B cell (primary cell): ENCODE results near the gene WSB2. TPM values are rescaled to one million over a fixed set of nuclear protein-coding genes. Genes with fewer than 3 reads are reported as not detected.

ENCODE experiments used
- ATAC-seq: fragments of 200-7000 bp; cut with Tn5 transposase; one replicate; pipeline ENCODE4 v1.10.0; 2021; ENCODE audit warnings: low read depth, mild to moderate bottlenecking, moderate number of reproducible peaks, moderate library complexity
- CTCF ChIA-PET: fragments of 350-600 bp; sonication (Branson Sonifier 250); formaldehyde crosslinking; loops from one replicate; lab custom pipeline; 2021; ENCODE audit warnings: antibody characterized with exemption, inconsistent platforms; lab: Charles Lee
- POLR2A ChIA-PET: fragments of 350-600 bp; sonication (Branson Sonifier 250); formaldehyde crosslinking; loops from one replicate; lab custom pipeline; 2021; ENCODE audit warnings: antibody characterized with exemption; lab: Charles Lee
- DNase-seq: peaks from one replicate; pipeline ENCODE4 v3.0.0; 2013
- H2AFZ ChIP-seq: 2 replicates; pipeline ENCODE4 v1.6.1; 2012; ENCODE audit warnings: mild to moderate bottlenecking, low read depth, low read length; ENCODE audit not compliant: insufficient read depth, poor library complexity, severe bottlenecking
- H3K27ac ChIP-seq, 2 donors: 1 replicate in 1 of 2; 2 replicates in 1 of 2; pipeline ENCODE4 v1.5.1; 2012 to 2013; ENCODE audit warnings: low read length in 2 of 2, mild to moderate bottlenecking in 2 of 2, moderate library complexity in 1 of 2
- H3K27me3 ChIP-seq, 4 experiments: fragments of 200-600 bp in 1 of 4; sonication (generic) in 1 of 4; replicated peaks in 1 of 4; 1 replicate in 2 of 4; 2 replicates in 2 of 4; pipeline versions ENCODE4 v1.6.1 to v1.7.0; 2013 to 2016; ENCODE audit warnings: low read length in 3 of 4, mild to moderate bottlenecking in 2 of 4, mixed read lengths in 1 of 4, moderate library complexity in 1 of 4; ENCODE audit not compliant: insufficient read depth in 4 of 4, control insufficient read depth in 3 of 4; ENCODE audit errors: control extremely low read depth in 1 of 4
- H3K36me3 ChIP-seq, 2 experiments: replicated peaks in 1 of 2; 1 replicate in 1 of 2; 2 replicates in 1 of 2; pipeline versions ENCODE4 v1.6.1 to v1.7.1; 2013; ENCODE audit warnings: low read length in 1 of 2; ENCODE audit not compliant: insufficient read depth in 2 of 2, control insufficient read depth in 1 of 2; ENCODE audit errors: control extremely low read depth in 1 of 2, extremely low read depth in 1 of 2
- H3K4me1 ChIP-seq, 2 donors: fragments of 200-600 bp in 1 of 2; sonication (generic) in 1 of 2; 1 replicate in 1 of 2; 2 replicates in 1 of 2; pipeline versions ENCODE4 v1.5.1 to v1.6.1; 2013 to 2017; ENCODE audit warnings: low read length in 2 of 2; ENCODE audit not compliant: control insufficient read depth in 2 of 2, insufficient read depth in 2 of 2
- H3K4me2 ChIP-seq: replicated peaks from 2 replicates; pipeline ENCODE3; 2012; ENCODE audit warnings: mild to moderate bottlenecking, low read depth, low read length; ENCODE audit not compliant: poor library complexity, severe bottlenecking
- H3K4me3 ChIP-seq, 5 experiments: fragments of 200-600 bp in 1 of 5; sonication (generic) in 1 of 5; 1 replicate in 3 of 5; 2 replicates in 2 of 5; pipeline versions ENCODE4 v1.5.1 to v1.7.0; 2011 to 2016; ENCODE audit warnings: low read length in 4 of 5, mild to moderate bottlenecking in 4 of 5, low read depth in 2 of 5, control low read depth in 1 of 5, moderate library complexity in 1 of 5; ENCODE audit not compliant: insufficient read depth in 1 of 5; ENCODE audit errors: control extremely low read depth in 1 of 5, extremely low read depth in 1 of 5
- H3K79me2 ChIP-seq: fragments of 200-600 bp; sonication (generic); one replicate; pipeline ENCODE4 v1.6.0; 2016; ENCODE audit warnings: low read length; ENCODE audit not compliant: control insufficient read depth, insufficient read depth
- H3K9ac ChIP-seq: fragments of 200-600 bp; sonication (generic); 2 replicates; pipeline ENCODE4 v1.6.1; 2017; ENCODE audit warnings: mild to moderate bottlenecking, low read length, moderate library complexity
- H3K9me3 ChIP-seq, 3 donors: one replicate each; pipeline versions ENCODE4 v1.6.1 to v1.7.1; 2013; ENCODE audit warnings: low read length in 2 of 3; ENCODE audit not compliant: control insufficient read depth in 2 of 3, insufficient read depth in 1 of 3; ENCODE audit errors: control extremely low read depth in 1 of 3
- H4K20me1 ChIP-seq: 2 replicates; pipeline ENCODE4 v1.6.0; 2012; ENCODE audit warnings: mild to moderate bottlenecking, low read length; ENCODE audit not compliant: insufficient read depth, control insufficient read depth, poor library complexity, severe bottlenecking
- H3K27ac Mint-ChIP-seq: one replicate; pipeline ENCODE4 v1.8.0; 2021; ENCODE audit warnings: mixed read lengths
- H3K27me3 Mint-ChIP-seq: one replicate; pipeline ENCODE4 v1.8.0; 2021; ENCODE audit warnings: mixed read lengths
- H3K4me1 Mint-ChIP-seq: one replicate; pipeline ENCODE4 v1.8.0; 2021; ENCODE audit warnings: mixed read lengths
- H3K4me3 Mint-ChIP-seq: one replicate; pipeline ENCODE4 v1.8.0; 2021; ENCODE audit warnings: mixed read lengths
- H3K9me3 Mint-ChIP-seq: one replicate; pipeline ENCODE4 v1.8.0; 2022; ENCODE audit warnings: mixed read lengths; ENCODE audit not compliant: insufficient read depth
- EZH2 ChIP-seq: IDR thresholded peaks from 2 replicates; pipeline ENCODE4 v1.6.1; 2012; ENCODE audit warnings: borderline replicate concordance, low read depth, mild to moderate bottlenecking, moderate library complexity, low read length; ENCODE audit not compliant: insufficient read depth, poor library complexity, severe bottlenecking
- WGBS: methylation state at CpG from one replicate; pipeline ENCODE4 v1.1.5; 2013; ENCODE audit warnings: missing lambda C conversion rate; ENCODE audit not compliant: insufficient coverage; 5-methylcytosine and 5-hydroxymethylcytosine counted together
- intact Hi-C: fragments of 100-400 bp; cut with micrococcal nuclease; formaldehyde crosslinking; loops from one replicate; pipeline ENCODE4 v1.10.0; 2022
- polyA plus RNA-seq: library from polyadenylated mRNA; depleted of rRNA; stranded (reverse); fragments of >200 nt; gene quantifications from 2 replicates; pipeline ENCODE4 v1.2.3, GENCODE V29; 2012
- total RNA-seq, 2 donors: library from RNA; stranded (reverse); fragments of 120-200 nt in 1 of 2; gene quantifications; 1 replicate in 1 of 2; 2 replicates in 1 of 2; pipeline versions ENCODE4 v1.2.3 to v1.2.4, GENCODE V29; 2013 to 2022
- TF ChIP-seq, protein P1 (sequence below): fragments of 200-600 bp; IDR thresholded peaks from one replicate; pipeline ENCODE4 v1.8.0; 2022; ENCODE audit warnings: antibody characterized with exemption, mild to moderate bottlenecking

The WSB2 gene
- total and polyA plus RNA-seq, 2 donors (not counting 1 experiment from before 2014, with no cell fraction given) = 12.3 to 21.4 TPM

DNA sequence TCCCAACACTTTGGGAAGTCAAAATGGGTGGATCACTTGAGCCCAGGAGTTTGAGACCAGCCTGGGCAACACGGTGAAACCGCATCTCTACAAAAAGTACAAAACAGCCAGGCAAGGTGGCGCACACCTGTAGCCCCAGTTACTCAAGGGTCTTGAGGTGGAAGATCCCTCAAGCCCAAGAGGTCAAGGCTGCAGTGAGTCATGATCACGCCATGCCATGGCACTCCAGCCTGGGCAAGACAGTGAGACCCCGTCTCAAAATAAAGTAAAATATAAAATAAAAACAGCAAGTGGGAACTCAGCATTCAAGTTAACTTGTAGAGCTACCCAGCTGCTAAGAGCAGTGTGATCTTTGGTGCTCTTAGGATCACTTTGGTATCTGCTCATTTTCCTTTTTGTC lies 31.8 kb downstream of the WSB2 start:
- Histone ChIP-seq H3K27me3 (no peaks in the 10 kb centered on the region), H3K36me3 (peaks cover 0 to 47% of the 10 kb centered on the region in 2 experiments), H3K4me2 (no peak overlapping the region), H3K27ac (no peak overlapping the region), H3K79me2 (no peaks in the 10 kb centered on the region), H2AFZ (no peak overlapping the region), H3K4me1 (no peaks in the 10 kb centered on the region), H4K20me1 (no peaks in the 10 kb centered on the region), H3K9ac (no peak overlapping the region), H3K9me3 (no peaks in the 10 kb centered on the region), H3K4me3 (no peak overlapping the region)
- Mint-ChIP-seq H3K9me3 (no peaks in the 10 kb centered on the region), H3K4me3 (no peak overlapping the region), H3K4me1 (no peaks in the 10 kb centered on the region), H3K27me3 (no peaks in the 10 kb centered on the region), H3K27ac (no peak overlapping the region)
- intact Hi-C loops = no loop called here
- ATAC-seq (no peak), DNase-seq (no peak)
- POLR2A ChIA-PET = no interaction called here
- CTCF ChIA-PET = interaction anchor here (0.5 kb wide), 1 partner anchor 38 kb away, joined by 3 read pairs; no protein-coding TSS in a partner anchor
- TF ChIP-seq, protein P1, sequence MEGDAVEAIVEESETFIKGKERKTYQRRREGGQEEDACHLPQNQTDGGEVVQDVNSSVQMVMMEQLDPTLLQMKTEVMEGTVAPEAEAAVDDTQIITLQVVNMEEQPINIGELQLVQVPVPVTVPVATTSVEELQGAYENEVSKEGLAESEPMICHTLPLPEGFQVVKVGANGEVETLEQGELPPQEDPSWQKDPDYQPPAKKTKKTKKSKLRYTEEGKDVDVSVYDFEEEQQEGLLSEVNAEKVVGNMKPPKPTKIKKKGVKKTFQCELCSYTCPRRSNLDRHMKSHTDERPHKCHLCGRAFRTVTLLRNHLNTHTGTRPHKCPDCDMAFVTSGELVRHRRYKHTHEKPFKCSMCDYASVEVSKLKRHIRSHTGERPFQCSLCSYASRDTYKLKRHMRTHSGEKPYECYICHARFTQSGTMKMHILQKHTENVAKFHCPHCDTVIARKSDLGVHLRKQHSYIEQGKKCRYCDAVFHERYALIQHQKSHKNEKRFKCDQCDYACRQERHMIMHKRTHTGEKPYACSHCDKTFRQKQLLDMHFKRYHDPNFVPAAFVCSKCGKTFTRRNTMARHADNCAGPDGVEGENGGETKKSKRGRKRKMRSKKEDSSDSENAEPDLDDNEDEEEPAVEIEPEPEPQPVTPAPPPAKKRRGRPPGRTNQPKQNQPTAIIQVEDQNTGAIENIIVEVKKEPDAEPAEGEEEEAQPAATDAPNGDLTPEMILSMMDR = no peak
- no peak for TF ChIP-seq EZH2
- WGBS = 96% methylated on average over 4 of the region's 5 CpGs

DNA sequence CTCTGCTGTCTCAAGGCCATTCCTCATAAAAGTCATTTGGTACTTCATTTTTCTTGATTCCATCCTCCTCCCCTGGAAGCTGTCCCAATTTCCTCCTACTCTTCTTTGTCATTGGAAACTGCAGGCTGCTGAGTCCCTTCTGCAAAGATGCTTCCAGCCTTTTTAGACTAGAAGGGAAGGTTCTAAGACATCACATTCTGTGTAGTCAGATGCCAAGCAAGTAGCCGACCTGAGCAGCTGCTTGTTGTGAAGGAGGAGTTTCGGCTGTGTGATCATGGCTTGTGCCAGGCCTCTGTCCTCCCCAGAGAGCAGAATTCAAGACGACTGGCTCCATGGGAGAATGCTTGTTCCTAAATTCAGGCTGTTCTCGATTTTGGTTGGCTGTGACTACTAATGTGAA lies 35.8 kb downstream of the WSB2 start:
- POLR2A ChIA-PET = no interaction called here
- ATAC-seq (no peak), DNase-seq (no peak)
- Mint-ChIP-seq H3K9me3 (no peaks in the 10 kb centered on the region), H3K4me3 (no peak overlapping the region), H3K4me1 (no peaks in the 10 kb centered on the region), H3K27ac (no peak overlapping the region), H3K27me3 (no peaks in the 10 kb centered on the region)
- Histone ChIP-seq H3K9me3 (no peaks in the 10 kb centered on the region), H3K79me2 (peaks cover 4% of the 10 kb centered on the region), H3K4me2 (no peak overlapping the region), H3K36me3 (peaks cover 5 to 48% of the 10 kb centered on the region in 2 experiments), H2AFZ (no peak overlapping the region), H4K20me1 (no peaks in the 10 kb centered on the region), H3K27ac (no peak overlapping the region), H3K4me3 (no peak overlapping the region), H3K27me3 (no peaks in the 10 kb centered on the region), H3K9ac (no peak overlapping the region), H3K4me1 (no peaks in the 10 kb centered on the region)
- 100% methylated on average over 2 of the region's 4 CpGs for WGBS
- intact Hi-C loops = no loop called here
- TF ChIP-seq, protein P1 = no peak
- CTCF ChIA-PET = no interaction called here
